ENCODE measurements around the gene GGT6. TPM values are rescaled to one million over a fixed set of nuclear protein-coding genes. Genes with fewer than 3 reads are reported as not detected.

The GGT6 gene
- polyA plus RNA-seq, 4 donors, result 7.7 to 10.5 (median 8.3) TPM

DNA sequence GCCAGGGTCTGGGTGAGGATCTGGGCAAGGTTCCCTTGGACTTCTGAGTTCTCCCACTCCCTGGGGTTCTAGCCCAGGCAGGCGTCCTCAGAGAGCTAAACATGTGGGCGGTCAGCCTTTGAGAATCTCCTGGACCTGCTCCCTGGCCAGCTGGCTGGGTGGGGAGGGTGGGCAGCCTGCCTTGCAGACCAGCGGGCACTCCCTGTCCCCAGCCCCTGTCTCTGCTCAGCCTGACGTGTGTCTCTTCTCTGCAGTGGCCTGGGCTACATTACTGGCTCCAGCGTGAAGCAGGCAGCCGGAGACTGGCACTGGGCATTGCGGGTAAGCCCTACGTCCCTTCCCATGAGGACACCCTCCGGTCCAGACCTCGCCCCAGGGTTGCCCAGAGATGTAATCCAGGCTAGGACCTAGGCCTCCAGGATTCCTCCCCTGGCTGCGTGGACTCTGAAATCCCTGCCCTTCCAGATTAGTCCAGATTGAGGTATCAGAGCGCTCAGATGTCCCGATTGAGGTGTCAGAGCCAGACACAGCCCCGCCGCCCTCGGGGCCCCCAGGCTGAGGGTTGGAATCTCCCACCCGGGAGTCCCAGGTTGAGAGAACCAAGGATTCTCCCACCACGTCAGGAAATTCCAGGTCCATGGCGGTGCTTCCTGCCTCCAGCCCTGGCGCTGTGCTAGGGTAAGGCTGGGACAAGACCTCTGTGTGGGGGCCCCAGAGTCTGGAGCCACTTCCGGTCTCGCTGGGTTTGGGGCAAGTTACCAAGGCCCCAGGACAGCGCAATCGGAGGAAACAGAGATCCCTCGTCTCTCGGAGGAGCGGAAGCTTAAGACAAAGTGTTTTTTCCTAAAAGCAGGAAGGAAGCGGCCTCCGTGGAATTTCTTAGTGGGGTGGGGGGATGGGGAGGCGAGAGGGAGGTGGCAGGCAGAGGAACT lies 29.3 kb downstream of the GGT6 start:
- no peak for DNase-seq (ENCODE audit: low read depth in 4 of 4, low spot score in 2 of 4)

DNA sequence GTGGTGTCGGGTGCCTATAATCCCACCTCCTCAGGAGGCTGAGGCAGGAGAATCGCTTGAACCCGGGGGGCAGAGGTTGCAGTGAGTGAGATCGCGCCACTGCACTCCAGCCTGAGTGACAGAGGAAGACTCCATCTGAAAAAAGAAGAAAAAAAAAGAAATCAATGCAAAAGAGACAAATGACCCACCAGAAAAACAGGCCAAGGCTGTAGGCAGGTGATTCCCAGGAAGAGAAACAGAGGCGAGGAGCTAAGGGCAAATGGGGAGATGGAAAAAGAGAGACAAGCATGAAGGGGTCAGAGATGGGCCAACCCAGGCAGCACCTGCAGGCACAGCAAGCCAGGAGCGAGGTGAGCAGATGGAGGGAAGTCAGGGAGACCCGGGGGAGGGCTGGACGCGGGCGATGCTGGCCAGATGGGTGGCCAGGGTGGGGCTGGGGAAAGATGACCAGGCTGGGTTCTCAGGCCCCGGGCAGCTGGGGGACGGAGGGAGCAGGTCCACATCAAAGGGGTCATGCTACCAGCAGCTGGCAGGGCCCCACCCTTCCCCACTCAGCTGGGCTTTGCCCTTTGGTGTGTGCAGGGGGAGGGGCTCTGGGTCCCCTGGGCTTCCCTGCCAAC lies 30.7 kb downstream of the GGT6 start:
- no peak for DNase-seq (ENCODE audit: low read depth in 4 of 4, low spot score in 2 of 4)

DNA sequence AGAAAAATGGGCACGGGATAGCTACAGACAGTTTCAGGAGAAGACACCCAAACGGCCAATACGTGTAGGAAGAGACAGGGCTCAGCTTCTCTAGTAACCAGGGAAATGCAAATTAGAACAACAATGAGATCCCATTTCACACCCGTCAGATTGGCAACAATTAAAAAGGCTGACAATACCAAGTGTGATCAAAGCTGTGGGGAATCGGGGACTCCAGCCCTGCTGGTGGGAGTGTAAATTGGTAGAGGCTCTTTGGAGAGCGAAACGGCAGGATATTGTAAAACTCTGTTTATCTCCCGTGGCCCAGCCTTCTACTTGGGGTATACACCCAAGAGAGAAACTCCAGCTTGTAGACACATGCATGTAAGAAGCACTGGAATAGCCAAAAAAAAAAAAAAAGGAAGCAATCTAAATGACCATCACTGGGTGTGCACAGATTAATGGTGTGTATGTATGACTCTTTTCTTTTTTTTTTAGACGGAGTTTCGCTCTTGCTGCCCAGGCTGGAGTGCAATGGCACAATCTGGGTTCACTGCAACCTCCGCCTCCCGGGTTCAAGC lies 32.7 kb downstream of the GGT6 start:
- DNase-seq (ENCODE audit: low read depth in 4 of 4, low spot score in 2 of 4), result no peak

DNA sequence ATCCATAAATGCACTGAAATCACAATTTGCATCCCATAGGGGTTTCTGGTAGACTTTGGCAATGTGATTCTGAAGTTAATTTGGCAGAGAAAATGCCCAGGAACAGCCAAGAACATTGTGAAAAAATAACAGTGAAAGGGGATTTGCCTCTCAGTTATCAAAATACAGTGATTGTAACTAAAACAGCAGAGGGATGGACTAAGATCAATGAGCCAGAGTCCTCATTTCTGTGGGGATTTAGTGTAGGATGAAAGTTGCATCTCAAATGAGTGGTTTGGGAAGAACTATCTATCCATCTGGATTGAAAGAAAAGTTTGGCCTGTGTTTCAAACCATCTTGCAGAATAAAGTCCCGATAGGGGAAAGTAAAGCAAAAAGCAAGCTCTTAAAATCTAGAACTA lies 33.2 kb downstream of the GGT6 start:
- no peak for DNase-seq (ENCODE audit: low read depth in 4 of 4, low spot score in 2 of 4)

DNA sequence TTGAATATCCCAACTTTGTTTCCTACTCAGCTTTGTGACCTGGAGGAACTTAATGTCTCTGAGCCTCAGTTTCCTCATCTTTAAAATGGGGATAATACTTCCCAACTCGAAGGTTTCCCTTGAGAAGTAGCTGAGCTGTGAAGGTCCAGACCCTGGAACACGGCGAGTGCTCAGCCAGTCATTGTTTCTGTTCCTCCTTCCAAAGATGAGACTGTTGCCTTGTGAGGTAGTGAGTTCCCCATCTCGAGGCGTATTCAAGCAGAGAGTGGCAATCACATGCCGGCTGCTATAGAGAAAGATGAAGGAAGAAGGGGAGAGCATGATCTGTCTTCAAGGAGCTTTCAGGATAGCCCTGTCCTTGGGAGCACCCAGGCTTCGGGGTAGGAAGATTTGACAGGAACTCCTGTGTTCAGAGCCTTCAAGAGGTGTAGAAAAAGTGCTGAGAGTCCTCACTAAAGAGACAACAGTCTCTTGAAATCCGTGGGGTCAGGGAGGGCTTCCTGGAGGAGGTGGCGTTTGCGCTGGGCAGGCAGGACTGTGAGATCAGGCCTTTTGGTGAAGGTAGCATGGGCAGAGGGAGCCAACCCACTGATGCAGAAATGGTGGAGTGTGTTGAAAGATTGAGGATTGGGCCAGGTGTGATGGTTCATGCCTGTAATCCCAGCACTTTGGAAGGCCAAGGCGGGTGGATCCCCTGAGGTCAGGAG lies 34.5 kb downstream of the GGT6 start:
- no peak for DNase-seq (ENCODE audit: low read depth in 4 of 4, low spot score in 2 of 4)

DNA sequence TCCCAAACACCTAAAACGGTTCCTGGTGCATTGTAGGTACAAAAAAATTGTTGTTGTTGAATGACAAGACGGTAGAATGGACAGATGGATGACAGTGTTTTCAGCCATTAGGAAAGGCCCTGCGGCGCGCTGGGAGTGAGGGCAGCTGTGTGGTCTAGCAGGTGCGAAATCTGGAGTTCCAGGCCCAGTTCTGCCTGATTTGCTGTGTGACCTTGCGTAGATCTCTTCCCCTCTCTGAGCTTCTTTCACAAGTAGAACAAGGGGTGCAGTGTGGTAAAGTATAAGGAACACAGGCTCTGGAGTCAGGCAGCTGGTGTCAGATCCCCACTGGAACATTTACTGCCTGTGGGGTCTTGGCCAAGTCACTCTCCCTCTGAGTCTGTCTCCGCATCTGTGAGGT lies 36.4 kb downstream of the GGT6 start:
- DNase-seq (ENCODE audit: low read depth in 4 of 4, low spot score in 2 of 4), result no peak

DNA sequence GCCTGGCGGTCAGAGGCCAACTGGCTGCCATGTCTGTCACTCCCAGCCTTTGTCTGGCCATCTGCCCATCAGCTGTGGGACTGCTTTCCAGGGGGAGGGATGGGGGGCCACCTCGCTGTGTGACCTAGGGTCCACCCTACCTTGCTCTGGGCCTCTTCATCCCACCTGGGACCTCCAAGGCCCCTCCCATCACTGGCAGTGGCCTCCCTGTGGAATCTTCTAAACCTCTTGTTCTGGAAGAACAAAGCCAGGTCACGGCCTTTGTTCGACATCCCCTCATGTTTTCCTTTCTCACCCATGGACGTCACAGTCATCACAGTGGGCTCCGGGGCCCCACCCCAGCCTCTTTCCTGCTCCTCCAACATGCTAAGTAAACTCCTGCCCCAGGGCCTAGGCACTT lies 37.7 kb downstream of the GGT6 start:
- no peak for DNase-seq (ENCODE audit: low read depth in 4 of 4, low spot score in 2 of 4)

DNA sequence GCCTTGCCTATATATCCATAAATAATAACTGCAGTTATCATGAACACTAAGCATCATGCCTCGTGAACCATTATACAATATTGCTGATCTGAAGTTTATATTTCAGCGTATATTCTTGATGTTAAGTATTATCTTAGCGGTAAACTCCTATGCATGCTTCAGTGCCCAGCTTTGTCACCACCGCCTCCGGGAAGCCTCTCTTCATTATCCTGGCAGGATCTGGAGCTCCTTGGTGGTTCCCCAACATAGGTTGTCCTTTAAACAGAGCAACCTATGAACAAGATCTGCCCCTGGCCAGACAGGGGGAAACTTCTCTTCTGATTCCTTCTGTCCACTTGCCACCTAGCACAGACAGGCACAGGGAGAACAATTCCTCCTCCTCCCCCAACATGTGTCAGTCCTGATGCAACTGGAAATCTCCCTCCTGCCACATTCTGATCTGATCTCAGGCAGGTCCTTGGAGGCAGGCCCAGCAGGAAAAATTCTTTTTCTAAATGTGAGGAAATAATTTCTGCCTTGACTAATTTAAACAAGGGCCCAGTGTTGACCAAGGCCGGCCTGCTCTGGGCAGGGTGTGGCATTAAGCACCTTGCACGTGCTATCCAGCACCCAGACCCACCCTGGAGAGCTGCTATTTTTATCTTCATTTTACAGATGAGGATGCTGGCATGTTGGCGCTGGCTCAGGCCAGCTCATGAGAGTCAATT lies 39.3 kb downstream of the GGT6 start:
- DNase-seq (ENCODE audit: low read depth in 4 of 4, low spot score in 2 of 4), result no peak

DNA sequence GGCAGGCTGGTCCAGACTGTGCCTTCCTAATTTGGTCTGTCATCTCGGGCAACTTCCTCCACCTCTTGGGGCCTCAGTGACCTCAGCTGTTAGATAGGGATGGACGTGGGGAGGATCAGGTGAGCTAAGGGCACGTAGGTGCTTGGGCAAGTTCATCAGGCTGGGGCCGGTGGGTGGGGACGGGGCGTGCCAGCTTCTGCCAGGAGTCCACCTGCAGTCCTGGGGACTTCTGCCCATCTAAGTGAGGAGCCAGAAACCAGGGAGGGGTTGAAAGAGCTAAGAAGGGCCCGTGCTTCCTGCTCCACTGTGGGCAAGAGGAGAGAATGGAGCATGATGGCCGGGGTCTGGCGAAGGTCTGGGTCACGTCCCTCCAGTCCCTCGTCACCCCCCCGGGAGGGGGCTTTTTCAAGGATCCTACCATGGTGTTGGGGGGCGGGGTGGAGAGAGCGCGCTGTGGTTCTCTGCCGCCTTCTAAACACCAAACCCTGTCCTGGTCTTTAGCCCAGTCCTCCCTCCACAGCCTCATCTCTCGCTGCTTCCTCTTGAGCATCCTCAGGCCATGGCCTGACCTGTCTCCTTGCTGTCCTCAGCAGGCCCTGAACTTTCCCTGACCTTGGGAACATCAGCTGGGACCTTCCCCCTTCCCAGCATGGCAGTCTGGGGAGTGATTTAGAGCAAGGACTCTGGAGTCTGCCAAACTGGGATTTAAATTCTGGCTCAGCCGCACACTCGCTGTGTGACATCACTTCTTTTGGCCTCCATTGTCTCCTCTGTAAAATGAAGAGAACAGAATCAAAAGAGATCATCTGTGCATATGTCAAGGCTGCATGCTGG lies 40.1 kb downstream of the GGT6 start:
- no peak for DNase-seq (ENCODE audit: low read depth in 4 of 4, low spot score in 2 of 4)

DNA sequence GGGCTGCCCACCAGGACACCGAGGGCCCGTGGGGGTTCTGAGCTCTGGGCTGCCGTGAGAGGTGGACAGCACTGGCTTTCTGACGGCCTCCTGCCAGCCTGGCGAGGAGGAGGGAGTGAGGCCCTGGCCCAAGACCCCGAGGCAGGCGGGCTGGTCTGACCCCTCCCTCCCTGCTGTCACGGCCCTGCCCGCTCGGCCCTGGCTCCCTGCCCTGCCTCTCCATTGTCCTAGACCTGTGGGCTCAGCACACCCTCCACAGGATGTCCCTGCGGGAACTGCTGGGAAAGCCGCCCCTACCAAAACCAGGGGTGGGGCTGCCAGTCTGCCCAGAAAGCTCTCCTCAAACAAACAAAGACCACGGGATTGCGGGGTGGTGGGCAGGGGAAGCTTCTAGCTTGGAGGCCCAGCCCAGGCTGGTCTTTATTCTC lies 41.0 kb downstream of the GGT6 start:
- DNase-seq (ENCODE audit: low read depth in 4 of 4, low spot score in 2 of 4), result no peak

DNA sequence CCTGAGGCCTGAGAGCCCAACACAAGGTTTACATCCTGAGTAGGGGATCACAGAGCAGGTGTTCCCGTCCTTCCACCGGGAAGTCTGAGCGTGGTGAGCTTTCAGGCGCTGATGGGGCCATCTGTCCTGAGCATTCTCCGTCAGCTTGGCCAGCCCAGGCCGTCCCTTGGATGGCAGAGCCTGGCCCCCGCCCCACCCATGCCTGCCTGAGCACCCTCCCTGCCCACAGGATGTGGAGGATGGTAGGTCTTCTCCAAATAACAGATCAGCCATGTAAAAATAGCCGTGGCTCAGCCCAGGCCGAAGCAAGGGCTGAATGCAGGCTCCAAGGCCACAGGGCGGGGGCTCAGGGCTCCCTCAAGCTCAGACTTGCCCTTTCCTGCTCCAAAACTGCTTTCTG lies 41.5 kb downstream of the GGT6 start:
- DNase-seq (ENCODE audit: low read depth in 4 of 4, low spot score in 2 of 4), result no peak

DNA sequence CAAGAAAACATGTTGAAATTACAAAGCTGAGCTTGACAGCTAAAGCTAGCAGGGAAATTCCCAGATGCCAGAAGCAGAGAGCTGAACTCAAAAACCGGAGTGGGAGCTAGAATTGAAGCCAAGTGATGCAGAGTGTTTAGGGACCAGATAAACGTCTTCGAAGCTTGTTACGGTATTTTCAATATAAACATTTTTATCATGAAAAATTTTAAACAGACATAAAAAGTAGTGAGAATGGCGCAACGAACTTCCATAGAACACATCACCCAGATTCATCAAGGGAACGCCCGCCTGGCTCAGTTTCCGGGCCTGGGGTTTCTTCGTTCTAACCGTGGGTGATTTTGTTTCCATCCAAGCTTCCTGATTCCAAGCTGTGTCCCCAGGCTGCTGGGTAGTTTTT lies 43.6 kb downstream of the GGT6 start:
- no peak for DNase-seq (ENCODE audit: low read depth in 4 of 4, low spot score in 2 of 4)

DNA sequence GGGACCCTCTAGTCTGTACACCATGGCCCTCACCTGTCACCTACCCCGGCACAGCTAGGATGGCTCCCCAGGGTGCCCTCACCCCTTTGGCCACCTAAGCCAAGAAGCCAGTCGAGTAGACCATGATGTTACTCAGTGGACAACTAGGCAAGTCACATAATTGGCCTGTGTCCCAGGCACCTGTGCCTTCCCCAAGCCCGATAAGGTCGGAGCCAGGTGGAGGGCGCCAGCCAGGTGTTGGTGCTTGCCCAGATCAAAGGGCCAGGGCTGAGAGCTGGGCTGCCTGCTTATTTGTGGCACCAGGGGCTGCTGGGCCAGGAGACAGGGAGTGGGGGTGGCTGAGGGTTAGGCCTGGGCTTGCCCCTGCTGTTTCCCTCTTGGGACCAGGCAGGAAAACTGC lies 44.9 kb downstream of the GGT6 start:
- DNase-seq (ENCODE audit: low read depth in 4 of 4, low spot score in 2 of 4), result no peak

DNA sequence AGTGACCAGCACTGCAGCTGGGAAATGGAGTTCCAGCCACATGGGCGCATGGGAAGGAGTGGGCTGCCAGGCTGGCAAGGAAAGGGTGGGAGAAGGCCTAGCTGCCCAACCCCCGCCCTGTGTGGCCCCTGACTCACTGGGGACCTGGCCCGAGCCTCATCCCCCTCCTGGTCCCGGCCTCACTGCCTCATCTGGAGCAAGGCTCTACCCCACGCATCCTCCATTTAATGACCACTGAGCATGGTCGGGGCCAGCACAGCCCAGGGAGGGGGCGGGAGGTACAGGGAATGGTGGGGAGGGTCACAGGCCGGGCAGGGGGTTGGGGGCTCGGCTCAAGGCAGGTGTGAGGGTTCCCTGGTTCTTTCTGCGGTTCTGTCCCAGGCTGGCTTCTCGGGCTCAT lies 45.6 kb downstream of the GGT6 start:
- no peak for DNase-seq (ENCODE audit: low read depth in 4 of 4, low spot score in 2 of 4)

DNA sequence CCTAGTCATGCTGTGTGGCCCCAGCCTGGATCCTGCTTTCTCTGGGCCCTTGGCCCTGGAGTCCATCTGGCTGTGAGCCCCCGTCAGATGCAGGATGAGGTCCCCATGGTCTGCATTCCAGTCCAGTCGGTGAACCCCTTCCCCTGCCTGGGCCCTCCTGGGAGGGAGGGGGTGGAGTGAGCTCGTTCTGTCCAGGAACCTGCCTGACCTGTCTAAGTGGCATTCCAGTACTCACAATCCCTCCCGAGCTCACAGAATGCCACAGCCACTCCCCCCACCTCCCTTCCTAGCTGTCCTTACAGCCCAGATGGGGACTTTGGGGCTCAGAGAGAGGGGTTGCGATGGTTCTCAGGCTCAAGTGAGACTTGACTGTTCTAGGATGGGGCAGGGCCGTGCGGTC lies 46.2 kb downstream of the GGT6 start:
- DNase-seq (ENCODE audit: low read depth in 4 of 4, low spot score in 2 of 4), result no peak

DNA sequence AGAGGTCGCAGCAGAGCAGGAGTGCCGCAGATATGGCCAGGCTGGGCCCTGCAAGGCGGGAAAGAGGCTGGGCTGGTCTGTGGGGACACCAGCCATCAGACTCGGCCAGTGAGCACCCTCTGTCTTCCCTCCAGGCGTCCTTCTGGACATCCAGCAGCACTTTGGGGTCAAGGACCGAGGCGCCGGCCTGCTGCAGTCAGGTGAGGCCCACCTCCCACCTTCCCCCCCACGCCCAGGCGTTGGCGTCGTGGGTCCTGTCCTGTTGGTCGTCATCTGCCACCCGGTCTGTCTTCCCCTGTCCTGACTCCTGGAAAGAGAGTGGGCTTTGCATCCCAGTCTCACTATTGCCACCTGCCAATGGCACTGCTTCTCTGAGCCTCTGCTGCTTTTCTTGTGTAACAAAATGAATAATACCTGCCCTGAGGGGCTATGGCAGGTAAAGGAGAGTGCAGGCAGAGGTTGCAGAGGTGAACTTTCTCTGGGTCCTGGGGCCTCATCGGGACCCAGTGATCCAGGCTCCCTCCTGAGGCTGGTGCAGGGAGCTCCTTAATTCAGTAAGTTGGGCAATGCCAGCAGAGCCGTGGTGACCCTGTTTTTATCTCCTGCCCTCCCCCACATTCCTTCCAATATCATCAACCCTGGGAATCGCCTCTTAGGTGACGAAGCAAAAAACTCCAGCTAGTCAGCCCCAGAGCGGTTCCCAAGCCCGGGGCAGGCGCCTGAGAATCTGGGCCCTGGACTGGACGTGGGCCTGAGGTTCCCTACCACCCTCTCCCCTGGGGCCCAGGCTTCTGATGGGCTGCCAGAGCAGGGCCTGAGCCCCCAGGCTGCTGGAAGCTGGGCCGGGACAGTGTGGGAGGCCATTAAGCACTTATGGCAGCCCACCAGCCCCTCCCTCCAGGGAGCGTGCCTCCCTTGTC lies 47.0 kb downstream of the GGT6 start:
- no peak for DNase-seq (ENCODE audit: low read depth in 4 of 4, low spot score in 2 of 4)

DNA sequence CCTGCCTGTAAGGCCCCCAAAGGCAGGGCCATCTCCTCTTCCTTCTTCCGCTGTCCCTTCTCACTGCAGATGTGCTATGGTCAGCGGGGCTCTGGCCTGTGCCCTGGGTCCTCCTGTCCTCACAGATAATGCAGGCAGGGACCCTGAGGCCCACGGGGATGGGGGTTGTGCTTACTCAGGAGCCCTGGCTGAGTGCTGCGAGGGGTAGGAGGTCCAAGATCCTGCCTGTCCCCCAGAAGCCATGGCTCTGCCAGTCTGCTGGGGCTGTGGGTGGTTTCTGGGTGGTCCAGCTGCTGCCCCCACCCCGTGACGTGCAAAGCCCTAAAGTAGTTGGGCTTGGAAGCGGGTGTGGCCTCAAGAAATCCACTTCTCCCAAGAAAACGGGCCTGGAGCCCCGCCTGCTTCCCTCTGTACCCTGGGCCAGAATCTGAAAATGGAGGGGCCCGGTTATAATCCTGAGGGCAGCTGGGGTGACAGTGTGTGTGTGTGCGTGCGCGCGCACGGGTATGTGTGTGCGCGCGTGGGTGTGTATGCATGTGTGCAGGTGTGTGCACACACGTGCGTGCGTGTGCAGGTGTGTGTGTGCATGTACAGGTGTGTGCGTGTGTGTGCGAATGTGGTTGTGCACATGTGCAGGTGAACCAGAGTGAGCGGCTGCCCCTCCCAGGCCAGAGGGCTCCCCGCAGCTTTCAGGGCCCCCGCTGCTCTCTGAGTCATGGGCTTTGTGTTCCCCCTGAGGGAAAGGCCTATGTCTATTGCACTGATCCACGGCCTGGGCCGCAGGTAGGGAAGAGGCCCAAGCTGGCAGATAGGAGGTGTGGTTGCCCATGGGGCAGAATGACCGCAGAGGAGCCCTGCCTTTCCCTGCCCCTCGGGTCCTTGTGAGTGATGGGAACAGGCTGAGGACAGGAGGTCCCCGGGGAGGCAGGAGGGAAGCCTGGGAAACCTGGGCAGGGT lies 47.9 kb downstream of the GGT6 start:
- no peak for DNase-seq (ENCODE audit: low read depth in 4 of 4, low spot score in 2 of 4)
